Measurements from ENCODE around the gene CAPG. TPM values are rescaled to one million over a fixed set of nuclear protein-coding genes. Genes with fewer than 3 reads are reported as not detected.

The CAPG gene
- total and polyA plus RNA-seq, 9 of the 15 experiments (the other 6 are each of a cell fraction or from before 2014, with no cell fraction given), result 10.6 to 90.4 (median 56.0) TPM

DNA sequence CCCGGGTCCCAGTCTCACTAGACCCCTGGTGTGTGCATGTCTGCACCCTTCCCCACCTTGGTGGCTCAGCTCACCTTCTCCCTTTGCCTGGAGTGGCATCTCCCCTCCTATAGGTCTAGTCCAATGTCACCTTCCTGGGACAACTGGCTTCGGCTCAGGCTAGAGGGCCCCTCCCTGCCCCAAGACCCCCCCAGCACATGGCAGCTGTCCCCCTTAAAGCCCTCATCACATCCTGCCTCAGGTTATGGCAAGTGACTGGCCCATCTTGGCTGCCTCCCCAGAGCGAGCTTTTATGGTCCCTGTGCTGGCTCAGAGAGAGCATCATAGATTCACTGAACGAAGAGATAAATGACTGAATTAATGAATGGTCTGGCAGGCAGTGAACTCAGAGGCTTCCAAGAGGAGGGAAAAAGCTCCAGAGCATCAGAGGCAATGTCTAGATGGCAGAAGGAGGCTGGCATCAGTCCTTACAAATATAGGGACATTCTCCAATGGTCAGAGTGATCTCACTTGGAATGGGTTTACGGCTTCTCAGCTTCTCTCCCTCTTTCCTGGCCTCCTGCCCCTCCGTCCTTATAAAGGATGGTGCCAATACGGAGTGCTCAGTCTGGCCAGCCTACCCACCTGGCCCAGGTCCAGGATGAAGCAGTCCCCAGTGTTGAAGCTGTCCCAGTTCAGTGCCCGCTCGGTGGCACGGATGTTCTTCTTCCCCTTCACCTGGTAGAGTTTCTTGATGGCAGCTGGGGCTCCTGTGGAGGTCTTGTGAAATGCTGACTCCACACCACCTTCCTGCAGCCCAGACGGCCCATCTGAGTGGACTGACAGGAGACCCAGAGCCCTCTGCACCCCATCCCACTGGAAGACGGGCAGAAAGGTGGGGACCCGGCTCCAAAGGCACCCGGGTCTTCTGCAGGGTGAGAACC, 9.4 kb downstream of the CAPG start:
- H3K27ac ChIP-seq (ENCODE audit: extremely low read depth, low read depth, low read length), result no peak overlapping the region
- FAIRE-seq (no peak), ATAC-seq (no peak), DNase-seq (ENCODE audit: extremely low read depth in 1 of 4, low spot score in 3 of 4) (no peak)
- H2AFZ ChIP-seq (ENCODE audit: low read depth, low read length), result no peak overlapping the region
- in situ Hi-C loops (cut with MboI) (no loop called here), intact Hi-C loops (cut with micrococcal nuclease) (no loop called here)
- no TSS peak for BruUV-seq (replicated peaks)
- no peaks in the 10 kb centered on the region; the same call in 1 of the 2 replicates for H3K9me3 ChIP-seq (replicated peaks; ENCODE audit: control insufficient read depth, insufficient read depth, low read depth, low read length)
- H3K9me1 ChIP-seq (ENCODE audit: control insufficient read depth, insufficient read depth, low read length), result no peaks in the 10 kb centered on the region
- no peak overlapping the region for H3K9ac ChIP-seq (ENCODE audit: insufficient read depth in 1 of 2, low read depth in 2 of 2, low read length in 2 of 2)
- H3K79me2 ChIP-seq (ENCODE audit: control insufficient read depth, insufficient read depth, low read length), result no peaks in the 10 kb centered on the region
- TF ChIP-seq ZNF551 (CRISPR knock-in tag; IDR thresholded peaks at IDR 0.05), result no peak
- no peaks in the 10 kb centered on the region for H3K27me3 ChIP-seq (ENCODE audit: control insufficient read depth in 2 of 2, insufficient read depth in 2 of 2, low read length in 2 of 2)
- peaks cover 0 to 7% of the 10 kb centered on the region in 2 experiments; a peak in 1 of 5 replicates for H3K4me1 ChIP-seq (replicated peaks in 1 of 2; ENCODE audit: control insufficient read depth in 2 of 2, insufficient read depth in 2 of 2, low read length in 2 of 2)
- peaks cover 2% of the 10 kb centered on the region; the same call in 1 of the 3 replicates for H3K36me3 ChIP-seq (ENCODE audit: control insufficient read depth, insufficient read depth, low read length)
- H3K4me2 ChIP-seq (ENCODE audit: insufficient read depth, low read length), result no peak overlapping the region
- ChIA-PET CTCF (ENCODE audit: low intra/inter-chr PET ratio) (no interaction called here), POLR2A (interaction anchor here (63.9 kb wide), 1 partner anchor 145 kb away, joined by 1576 read pairs; the partner anchor contains the start of gene MAT2A)
- H3K4me3 ChIP-seq, result no peak overlapping the region
- no peaks in the 10 kb centered on the region for H4K20me1 ChIP-seq (replicated peaks; ENCODE audit: control insufficient read depth, insufficient read depth, low read length)
- WGBS (ENCODE audit: insufficient coverage, low coverage, missing lambda C conversion rate), result 62% methylated on average over 14 of the region's 14 CpGs

DNA sequence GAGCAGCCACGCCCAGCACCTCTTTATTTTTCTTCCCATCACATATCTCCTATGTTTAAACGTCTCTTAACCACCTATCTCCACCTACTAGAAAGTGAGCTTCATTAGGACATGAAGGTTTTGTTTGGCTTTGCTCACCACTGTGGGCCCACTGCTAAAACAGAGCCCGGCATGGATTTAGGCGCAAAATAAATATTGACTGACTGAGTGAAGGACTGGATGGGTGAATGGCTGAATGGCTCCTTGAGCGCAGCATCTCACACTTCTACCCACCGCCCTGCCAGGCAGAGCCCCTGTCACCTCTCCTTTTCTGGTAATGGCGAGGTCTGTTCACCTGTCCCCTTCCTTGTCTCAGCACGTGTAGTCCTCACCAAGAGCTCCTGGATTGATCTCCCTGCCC, 10.1 kb downstream of the CAPG start:
- Histone ChIP-seq H3K4me1 (replicated peaks in 1 of 2; ENCODE audit: control insufficient read depth in 2 of 2, insufficient read depth in 2 of 2, low read length in 2 of 2) (peaks cover 0 to 7% of the 10 kb centered on the region in 2 experiments; a peak in 1 of 5 replicates), H3K27me3 (ENCODE audit: control insufficient read depth in 2 of 2, insufficient read depth in 2 of 2, low read length in 2 of 2) (no peaks in the 10 kb centered on the region), H2AFZ (ENCODE audit: low read depth, low read length) (no peak overlapping the region), H3K36me3 (ENCODE audit: control insufficient read depth, insufficient read depth, low read length) (peaks cover 2% of the 10 kb centered on the region; the same call in 1 of the 3 replicates), H3K4me3 (no peak overlapping the region), H3K4me2 (ENCODE audit: insufficient read depth, low read length) (no peak overlapping the region), H3K27ac (ENCODE audit: extremely low read depth, low read depth, low read length) (no peak overlapping the region), H3K79me2 (ENCODE audit: control insufficient read depth, insufficient read depth, low read length) (no peaks in the 10 kb centered on the region), H4K20me1 (replicated peaks; ENCODE audit: control insufficient read depth, insufficient read depth, low read length) (no peaks in the 10 kb centered on the region), H3K9me1 (ENCODE audit: control insufficient read depth, insufficient read depth, low read length) (no peaks in the 10 kb centered on the region), H3K9me3 (replicated peaks; ENCODE audit: control insufficient read depth, insufficient read depth, low read depth, low read length) (no peaks in the 10 kb centered on the region; the same call in 1 of the 2 replicates), H3K9ac (ENCODE audit: insufficient read depth in 1 of 2, low read depth in 2 of 2, low read length in 2 of 2) (no peak overlapping the region)
- BruUV-seq (replicated peaks), result no TSS peak
- ChIA-PET CTCF (ENCODE audit: low intra/inter-chr PET ratio) (no interaction called here), POLR2A (interaction anchor here (0.6 to 63.9 kb wide), 2 partner anchors 146 to 177 kb away, joined by 4 to 1576 read pairs; partner anchors contain the start of gene MAT2A)
- ATAC-seq (no peak), FAIRE-seq (no peak), DNase-seq (ENCODE audit: extremely low read depth in 1 of 4, low spot score in 3 of 4) (no peak)
- in situ Hi-C loops (cut with MboI), result no loop called here
- intact Hi-C loops (cut with micrococcal nuclease), result no loop called here
- 63% methylated on average over 7 of the region's 8 CpGs for WGBS (ENCODE audit: insufficient coverage, low coverage, missing lambda C conversion rate)
- no peak for TF ChIP-seq ZNF431 (CRISPR knock-in tag; IDR thresholded peaks at IDR 0.05)
- no peak for TF ChIP-seq ZNF124 (CRISPR knock-in tag; IDR thresholded peaks at IDR 0.05)
- no peak for TF ChIP-seq BHLHE40 (IDR thresholded peaks at IDR 0.05; ENCODE audit: low read length)
- TF ChIP-seq, protein P1, sequence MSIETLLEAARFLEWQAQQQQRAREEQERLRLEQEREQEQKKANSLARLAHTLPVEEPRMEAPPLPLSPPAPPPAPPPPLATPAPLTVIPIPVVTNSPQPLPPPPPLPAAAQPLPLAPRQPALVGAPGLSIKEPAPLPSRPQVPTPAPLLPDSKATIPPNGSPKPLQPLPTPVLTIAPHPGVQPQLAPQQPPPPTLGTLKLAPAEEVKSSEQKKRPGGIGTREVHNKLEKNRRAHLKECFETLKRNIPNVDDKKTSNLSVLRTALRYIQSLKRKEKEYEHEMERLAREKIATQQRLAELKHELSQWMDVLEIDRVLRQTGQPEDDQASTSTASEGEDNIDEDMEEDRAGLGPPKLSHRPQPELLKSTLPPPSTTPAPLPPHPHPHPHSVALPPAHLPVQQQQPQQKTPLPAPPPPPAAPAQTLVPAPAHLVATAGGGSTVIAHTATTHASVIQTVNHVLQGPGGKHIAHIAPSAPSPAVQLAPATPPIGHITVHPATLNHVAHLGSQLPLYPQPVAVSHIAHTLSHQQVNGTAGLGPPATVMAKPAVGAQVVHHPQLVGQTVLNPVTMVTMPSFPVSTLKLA (conservative IDR thresholded peaks at IDR 0.05), result no peak
- TF ChIP-seq, protein P2, sequence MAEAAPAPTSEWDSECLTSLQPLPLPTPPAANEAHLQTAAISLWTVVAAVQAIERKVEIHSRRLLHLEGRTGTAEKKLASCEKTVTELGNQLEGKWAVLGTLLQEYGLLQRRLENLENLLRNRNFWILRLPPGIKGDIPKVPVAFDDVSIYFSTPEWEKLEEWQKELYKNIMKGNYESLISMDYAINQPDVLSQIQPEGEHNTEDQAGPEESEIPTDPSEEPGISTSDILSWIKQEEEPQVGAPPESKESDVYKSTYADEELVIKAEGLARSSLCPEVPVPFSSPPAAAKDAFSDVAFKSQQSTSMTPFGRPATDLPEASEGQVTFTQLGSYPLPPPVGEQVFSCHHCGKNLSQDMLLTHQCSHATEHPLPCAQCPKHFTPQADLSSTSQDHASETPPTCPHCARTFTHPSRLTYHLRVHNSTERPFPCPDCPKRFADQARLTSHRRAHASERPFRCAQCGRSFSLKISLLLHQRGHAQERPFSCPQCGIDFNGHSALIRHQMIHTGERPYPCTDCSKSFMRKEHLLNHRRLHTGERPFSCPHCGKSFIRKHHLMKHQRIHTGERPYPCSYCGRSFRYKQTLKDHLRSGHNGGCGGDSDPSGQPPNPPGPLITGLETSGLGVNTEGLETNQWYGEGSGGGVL (CRISPR knock-in tag; IDR thresholded peaks at IDR 0.05), result no peak
- no peak for TF ChIP-seq ESRRA (IDR thresholded peaks at IDR 0.05; ENCODE audit: borderline replicate concordance, low read depth)
- TF ChIP-seq ARNT (IDR thresholded peaks at IDR 0.05), result no peak
- TF ChIP-seq, protein P3, sequence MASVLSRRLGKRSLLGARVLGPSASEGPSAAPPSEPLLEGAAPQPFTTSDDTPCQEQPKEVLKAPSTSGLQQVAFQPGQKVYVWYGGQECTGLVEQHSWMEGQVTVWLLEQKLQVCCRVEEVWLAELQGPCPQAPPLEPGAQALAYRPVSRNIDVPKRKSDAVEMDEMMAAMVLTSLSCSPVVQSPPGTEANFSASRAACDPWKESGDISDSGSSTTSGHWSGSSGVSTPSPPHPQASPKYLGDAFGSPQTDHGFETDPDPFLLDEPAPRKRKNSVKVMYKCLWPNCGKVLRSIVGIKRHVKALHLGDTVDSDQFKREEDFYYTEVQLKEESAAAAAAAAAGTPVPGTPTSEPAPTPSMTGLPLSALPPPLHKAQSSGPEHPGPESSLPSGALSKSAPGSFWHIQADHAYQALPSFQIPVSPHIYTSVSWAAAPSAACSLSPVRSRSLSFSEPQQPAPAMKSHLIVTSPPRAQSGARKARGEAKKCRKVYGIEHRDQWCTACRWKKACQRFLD (CRISPR knock-in tag; IDR thresholded peaks at IDR 0.05), result no peak
